GM23338 (cell line): Measurements from ENCODE around the gene ZMYND19. TPM values are rescaled to one million over a fixed set of nuclear protein-coding genes. Genes with fewer than 3 reads are reported as not detected.

Source experiments
- ATAC-seq: fragments of 200-7000 bp; cut with Tn5 transposase; 3 replicates; pipeline ENCODE4 v1.9.1; 2020
- DNase-seq: peaks from one replicate; pipeline ENCODE4 v3.0.0-alpha.2; 2015; ENCODE audit warnings: low spot score
- H2AFZ ChIP-seq: fragments of 200-600 bp; sonication (generic); 2 replicates; pipeline ENCODE4 v1.8.0; 2016; ENCODE audit warnings: antibody characterized with exemption, mild to moderate bottlenecking, moderate library complexity
- H3F3A ChIP-seq: fragments of 200-600 bp; sonication (generic); replicated peaks from 2 replicates; pipeline ENCODE4 v1.8.0; 2017; ENCODE audit warnings: antibody characterized with exemption, mixed run types, low read depth
- H3K27ac ChIP-seq: fragments of 200-600 bp; sonication (generic); 2 replicates; pipeline ENCODE4 v1.6.1; 2016; ENCODE audit warnings: low read depth
- H3K27me3 ChIP-seq: fragments of 200-600 bp; sonication (generic); 2 replicates; pipeline ENCODE4 v1.8.0; 2016; ENCODE audit warnings: mild to moderate bottlenecking, mixed run types, moderate library complexity; ENCODE audit not compliant: insufficient read depth
- H3K36me3 ChIP-seq: fragments of 200-600 bp; sonication (generic); 2 replicates; pipeline ENCODE4 v1.8.0; 2016; ENCODE audit warnings: mild to moderate bottlenecking; ENCODE audit not compliant: insufficient read depth
- H3K4me1 ChIP-seq: fragments of 200-600 bp; sonication (generic); 2 replicates; pipeline ENCODE4 v1.8.0; 2016; ENCODE audit warnings: mild to moderate bottlenecking, moderate library complexity; ENCODE audit not compliant: insufficient read depth
- H3K4me2 ChIP-seq: fragments of 200-600 bp; sonication (generic); 2 replicates; pipeline ENCODE4 v1.7.1; 2017; ENCODE audit warnings: mixed run types
- H3K4me3 ChIP-seq: fragments of 200-600 bp; sonication (generic); 2 replicates; pipeline ENCODE4 v1.6.1; 2016; ENCODE audit warnings: mixed run types
- H3K79me2 ChIP-seq: fragments of 200-600 bp; sonication (generic); replicated peaks from 2 replicates; pipeline ENCODE4 v1.8.0; 2017; ENCODE audit warnings: mild to moderate bottlenecking; ENCODE audit not compliant: insufficient read depth
- H3K9me2 ChIP-seq: fragments of 200-600 bp; sonication (generic); 2 replicates; pipeline ENCODE4 v1.8.0; 2017; ENCODE audit not compliant: insufficient read depth
- H4K20me1 ChIP-seq: fragments of 200-600 bp; sonication (generic); replicated peaks from 2 replicates; pipeline ENCODE4 v1.8.0; 2017; ENCODE audit warnings: mild to moderate bottlenecking; ENCODE audit not compliant: insufficient read depth
- H3K27ac Mint-ChIP-seq: 2 replicates; pipeline ENCODE4 v1.8.0; 2020; ENCODE audit warnings: inconsistent platforms, mild to moderate bottlenecking, moderate library complexity, mixed read lengths
- H3K27me3 Mint-ChIP-seq: 3 replicates; pipeline ENCODE4 v1.8.0; 2022; ENCODE audit warnings: low read depth, mild to moderate bottlenecking, moderate library complexity, mixed read lengths, inconsistent platforms; ENCODE audit not compliant: insufficient read depth, poor library complexity
- H3K36me3 Mint-ChIP-seq: 3 replicates; pipeline ENCODE4 v1.8.0; 2021; ENCODE audit warnings: low read depth, mild to moderate bottlenecking, inconsistent platforms, moderate library complexity, mixed read lengths
- H3K4me1 Mint-ChIP-seq: 3 replicates; pipeline ENCODE4 v1.8.0; 2020; ENCODE audit warnings: mild to moderate bottlenecking, inconsistent platforms, mixed read lengths
- H3K4me3 Mint-ChIP-seq: 3 replicates; pipeline ENCODE4 v1.8.0; 2021; ENCODE audit warnings: moderate library complexity, mild to moderate bottlenecking, inconsistent platforms, mixed read lengths
- H3K9me3 Mint-ChIP-seq: 3 replicates; pipeline ENCODE4 v1.8.0; 2020; ENCODE audit warnings: moderate library complexity, mild to moderate bottlenecking, inconsistent platforms, mixed read lengths
- CREB1 ChIP-seq: fragments of 250-450 bp; sonication (Bioruptor Pico); IDR thresholded peaks from 2 replicates; pipeline ENCODE4 v1.5.0; 2020; ENCODE audit warnings: low read depth, mild to moderate bottlenecking, moderate library complexity
- ETS1 ChIP-seq: IDR thresholded peaks from 2 replicates; pipeline ENCODE4 v1.6.1; 2016; ENCODE audit warnings: antibody characterized with exemption
- EZH2 ChIP-seq: fragments of 200-600 bp; sonication (generic); IDR thresholded peaks from one replicate; pipeline ENCODE4 v1.8.0; 2017; ENCODE audit warnings: antibody characterized with exemption, mild to moderate bottlenecking, low read depth; ENCODE audit not compliant: unreplicated experiment
- EZH2phosphoT487 ChIP-seq: fragments of 200-600 bp; sonication (generic); IDR thresholded peaks from one replicate; pipeline ENCODE4 v1.8.1; 2018; ENCODE audit warnings: antibody characterized with exemption; ENCODE audit not compliant: unreplicated experiment
- JUNB ChIP-seq: IDR thresholded peaks from one replicate; pipeline ENCODE4 v1.6.1; 2016; ENCODE audit warnings: antibody characterized with exemption; ENCODE audit not compliant: unreplicated experiment
- NANOG ChIP-seq: IDR thresholded peaks from 2 replicates; pipeline ENCODE4 v1.6.1; 2016; ENCODE audit warnings: antibody characterized with exemption, borderline replicate concordance
- POLR2AphosphoS5 ChIP-seq: IDR thresholded peaks from 2 replicates; pipeline ENCODE4 v1.6.1; 2016; ENCODE audit warnings: antibody characterized with exemption, low read depth
- REST ChIP-seq: IDR thresholded peaks from one replicate; pipeline ENCODE4 v1.6.1; 2018; ENCODE audit warnings: antibody characterized with exemption; ENCODE audit not compliant: unreplicated experiment
- STAT1 ChIP-seq: IDR thresholded peaks from one replicate; pipeline ENCODE4 v1.6.1; 2016; ENCODE audit warnings: antibody characterized with exemption; ENCODE audit not compliant: unreplicated experiment
- ZNF114 ChIP-seq: fragments of 250-450 bp; sonication (Bioruptor Pico); IDR thresholded peaks from 2 replicates; pipeline ENCODE4 v1.5.0; 2020; ENCODE audit warnings: mild to moderate bottlenecking, moderate library complexity
- ZNF331 ChIP-seq: fragments of 250-450 bp; sonication (Bioruptor Pico); IDR thresholded peaks from 2 replicates; pipeline ENCODE4 v1.5.0; 2020; ENCODE audit warnings: low read depth, mild to moderate bottlenecking, moderate library complexity
- ZNF462 ChIP-seq: fragments of 250-450 bp; sonication (Bioruptor Pico); IDR thresholded peaks from 2 replicates; pipeline ENCODE4 v1.5.0; 2020; ENCODE audit warnings: mild to moderate bottlenecking, moderate library complexity
- polyA plus RNA-seq: library from polyadenylated mRNA; unstranded; fragments of >200 nt; fragmentation: Nextera tagmentation; extraction: Ambion mirVana; gene quantifications from 2 replicates; pipeline ENCODE4 v1.2.1, GENCODE V29; 2016
- total RNA-seq: library from RNA; depleted of rRNA; stranded (reverse); fragments of >200 nt; shearing (Covaris generic); gene quantifications from 2 replicates; pipeline ENCODE4 v1.2.3, GENCODE V29; 2014
- TF ChIP-seq, protein P1 (sequence below), 2 experiments: fragments of 200-600 bp in 1 of 2; sonication (generic) in 1 of 2; conservative IDR thresholded peaks; 2 replicates each; pipeline versions ENCODE4 v1.5.1 to v1.6.1; 2016 to 2017; ENCODE audit warnings: antibody characterized with exemption in 2 of 2, low read depth in 2 of 2, mild to moderate bottlenecking in 2 of 2, moderate library complexity in 1 of 2

The ZMYND19 gene
- total and polyA plus RNA-seq, 2 experiments from 2014 or later = 25.8 to 58.5 TPM

DNA sequence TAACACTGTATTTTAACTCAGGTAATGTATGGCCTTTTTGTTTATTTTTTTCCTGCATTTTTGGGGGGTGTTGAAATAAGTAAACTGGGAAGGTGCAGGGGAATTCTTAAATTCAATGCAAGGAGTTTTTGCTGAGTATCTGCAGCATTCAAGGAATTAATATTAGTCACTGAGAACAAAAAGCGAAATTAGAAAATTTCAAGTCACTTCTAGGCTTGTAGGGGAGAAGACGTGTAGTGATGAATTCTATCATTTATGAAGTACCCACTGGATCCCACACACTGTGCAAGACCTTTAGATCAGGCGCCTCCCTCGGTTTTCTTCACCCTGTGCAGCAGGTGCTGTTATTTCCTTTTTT is 29.7 kb upstream of the ZMYND19 start:
- Histone ChIP-seq H3K27me3 (no peaks in the 10 kb centered on the region), H3K4me2 (peak overlapping the region; percentile 96), H4K20me1 (peaks cover 43% of the 10 kb centered on the region), H3K27ac (peak overlapping the region; percentile 94), H3K36me3 (no peaks in the 10 kb centered on the region; the same call in 1 of the 2 replicates), H3K4me3 (peak overlapping the region; percentile 99), H3K4me1 (peaks cover 25% of the 10 kb centered on the region), H3K9me2 (no peaks in the 10 kb centered on the region), H3F3A (peaks cover 34% of the 10 kb centered on the region), H3K79me2 (peaks cover 72% of the 10 kb centered on the region), H2AFZ (no peak overlapping the region)
- Mint-ChIP-seq H3K36me3 (peaks cover 56% of the 10 kb centered on the region), H3K9me3 (no peaks in the 10 kb centered on the region; the same call in 1 of the 3 replicates), H3K4me3 (peak overlapping the region; percentile 93), H3K4me1 (peaks cover 30% of the 10 kb centered on the region), H3K27me3 (peaks cover 15% of the 10 kb centered on the region), H3K27ac (peak overlapping the region; percentile 79)
- DNase-seq (no peak), ATAC-seq (no peak)
- TF ChIP-seq EZH2 (no peak), POLR2AphosphoS5 (no peak), ZNF114 (CRISPR knock-in tag) (no peak), JUNB (no peak), ZNF462 (CRISPR knock-in tag) (no peak), ZNF331 (CRISPR knock-in tag) (no peak), REST (no peak), ETS1 (no peak), CREB1 (CRISPR knock-in tag) (no peak), NANOG (no peak), STAT1 (no peak), EZH2phosphoT487 (no peak)
- TF ChIP-seq, protein P1, sequence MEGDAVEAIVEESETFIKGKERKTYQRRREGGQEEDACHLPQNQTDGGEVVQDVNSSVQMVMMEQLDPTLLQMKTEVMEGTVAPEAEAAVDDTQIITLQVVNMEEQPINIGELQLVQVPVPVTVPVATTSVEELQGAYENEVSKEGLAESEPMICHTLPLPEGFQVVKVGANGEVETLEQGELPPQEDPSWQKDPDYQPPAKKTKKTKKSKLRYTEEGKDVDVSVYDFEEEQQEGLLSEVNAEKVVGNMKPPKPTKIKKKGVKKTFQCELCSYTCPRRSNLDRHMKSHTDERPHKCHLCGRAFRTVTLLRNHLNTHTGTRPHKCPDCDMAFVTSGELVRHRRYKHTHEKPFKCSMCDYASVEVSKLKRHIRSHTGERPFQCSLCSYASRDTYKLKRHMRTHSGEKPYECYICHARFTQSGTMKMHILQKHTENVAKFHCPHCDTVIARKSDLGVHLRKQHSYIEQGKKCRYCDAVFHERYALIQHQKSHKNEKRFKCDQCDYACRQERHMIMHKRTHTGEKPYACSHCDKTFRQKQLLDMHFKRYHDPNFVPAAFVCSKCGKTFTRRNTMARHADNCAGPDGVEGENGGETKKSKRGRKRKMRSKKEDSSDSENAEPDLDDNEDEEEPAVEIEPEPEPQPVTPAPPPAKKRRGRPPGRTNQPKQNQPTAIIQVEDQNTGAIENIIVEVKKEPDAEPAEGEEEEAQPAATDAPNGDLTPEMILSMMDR (conservative IDR thresholded peaks at IDR 0.05; ENCODE audit: low read depth in 2 of 2) = no peak
